Osteocyte (in vitro differentiated cells): ENCODE results near the gene UBE2D1. TPM values are rescaled to one million over a fixed set of nuclear protein-coding genes. Genes with fewer than 3 reads are reported as not detected.

Experiments
- DNase-seq: peaks from one replicate; pipeline ENCODE4 v3.0.0; 2021; ENCODE audit warnings: mixed read lengths; ENCODE audit not compliant: unreplicated experiment; ENCODE audit errors: extremely low spot score
- H3K27ac Mint-ChIP-seq: one replicate; pipeline ENCODE4 v1.8.0; 2021; ENCODE audit warnings: mild to moderate bottlenecking, mixed read lengths; ENCODE audit not compliant: unreplicated experiment
- H3K27me3 Mint-ChIP-seq: one replicate; pipeline ENCODE4 v1.8.0; 2021; ENCODE audit warnings: mixed read lengths; ENCODE audit not compliant: unreplicated experiment
- H3K36me3 Mint-ChIP-seq: one replicate; pipeline ENCODE4 v1.8.0; 2021; ENCODE audit warnings: mixed read lengths; ENCODE audit not compliant: unreplicated experiment
- H3K4me1 Mint-ChIP-seq: one replicate; pipeline ENCODE4 v1.8.0; 2021; ENCODE audit warnings: mixed read lengths; ENCODE audit not compliant: unreplicated experiment
- H3K4me3 Mint-ChIP-seq: one replicate; pipeline ENCODE4 v1.8.0; 2021; ENCODE audit warnings: mild to moderate bottlenecking, moderate library complexity, mixed read lengths; ENCODE audit not compliant: unreplicated experiment
- H3K9me3 Mint-ChIP-seq: one replicate; pipeline ENCODE4 v1.8.0; 2021; ENCODE audit warnings: mixed read lengths; ENCODE audit not compliant: unreplicated experiment
- total RNA-seq: library from RNA; stranded (reverse); gene quantifications from 2 replicates; pipeline ENCODE4 v1.2.1, GENCODE V29; 2021
- TF ChIP-seq, protein P1 (sequence below): fragments of 200-600 bp; sonication (generic); IDR thresholded peaks from 2 replicates; pipeline ENCODE4 v1.5.0; 2021; ENCODE audit warnings: antibody characterized with exemption, mild to moderate bottlenecking, moderate library complexity

Gene UBE2D1
- total RNA-seq, 1 donor from 2014 or later, result 16.4 TPM

DNA sequence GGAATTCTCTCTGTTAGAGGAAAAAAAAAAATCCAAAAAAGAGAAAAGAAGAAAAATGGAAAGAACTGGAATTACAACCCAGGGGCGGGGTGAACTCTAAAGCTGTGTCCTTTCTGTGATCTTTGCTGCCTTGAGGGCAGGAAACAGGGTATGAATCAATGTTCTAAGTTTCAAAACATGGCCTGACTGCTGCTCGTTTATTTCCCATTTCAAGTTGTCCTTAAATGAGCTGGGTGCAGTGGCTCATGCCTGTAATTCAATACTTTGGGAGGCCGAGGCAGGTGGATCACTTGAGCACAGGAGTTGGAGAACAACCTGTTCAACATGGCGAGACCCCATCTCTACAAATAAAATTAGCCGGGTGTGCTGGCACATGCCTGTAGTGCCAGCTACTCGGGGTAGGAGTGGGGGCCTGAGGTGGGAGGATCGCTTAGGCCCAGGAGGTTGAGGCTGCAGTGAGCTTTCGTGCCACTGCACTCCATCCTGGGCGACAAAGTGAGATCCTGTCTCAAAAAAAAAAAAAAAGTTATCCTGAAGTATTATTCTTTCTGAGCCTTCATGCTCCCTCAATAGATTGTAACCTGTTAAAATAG is 25.7 kb downstream of the UBE2D1 start:
- no peaks in the 10 kb centered on the region for H3K9me3 Mint-ChIP-seq
- TF ChIP-seq, protein P1, sequence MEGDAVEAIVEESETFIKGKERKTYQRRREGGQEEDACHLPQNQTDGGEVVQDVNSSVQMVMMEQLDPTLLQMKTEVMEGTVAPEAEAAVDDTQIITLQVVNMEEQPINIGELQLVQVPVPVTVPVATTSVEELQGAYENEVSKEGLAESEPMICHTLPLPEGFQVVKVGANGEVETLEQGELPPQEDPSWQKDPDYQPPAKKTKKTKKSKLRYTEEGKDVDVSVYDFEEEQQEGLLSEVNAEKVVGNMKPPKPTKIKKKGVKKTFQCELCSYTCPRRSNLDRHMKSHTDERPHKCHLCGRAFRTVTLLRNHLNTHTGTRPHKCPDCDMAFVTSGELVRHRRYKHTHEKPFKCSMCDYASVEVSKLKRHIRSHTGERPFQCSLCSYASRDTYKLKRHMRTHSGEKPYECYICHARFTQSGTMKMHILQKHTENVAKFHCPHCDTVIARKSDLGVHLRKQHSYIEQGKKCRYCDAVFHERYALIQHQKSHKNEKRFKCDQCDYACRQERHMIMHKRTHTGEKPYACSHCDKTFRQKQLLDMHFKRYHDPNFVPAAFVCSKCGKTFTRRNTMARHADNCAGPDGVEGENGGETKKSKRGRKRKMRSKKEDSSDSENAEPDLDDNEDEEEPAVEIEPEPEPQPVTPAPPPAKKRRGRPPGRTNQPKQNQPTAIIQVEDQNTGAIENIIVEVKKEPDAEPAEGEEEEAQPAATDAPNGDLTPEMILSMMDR, result no peak
- no peaks in the 10 kb centered on the region for H3K27me3 Mint-ChIP-seq
- no peak overlapping the region for H3K4me3 Mint-ChIP-seq
- no peak overlapping the region for H3K27ac Mint-ChIP-seq
- H3K36me3 Mint-ChIP-seq, result peaks cover 27% of the 10 kb centered on the region
- no peak for DNase-seq
- H3K4me1 Mint-ChIP-seq, result peaks cover 12% of the 10 kb centered on the region

DNA sequence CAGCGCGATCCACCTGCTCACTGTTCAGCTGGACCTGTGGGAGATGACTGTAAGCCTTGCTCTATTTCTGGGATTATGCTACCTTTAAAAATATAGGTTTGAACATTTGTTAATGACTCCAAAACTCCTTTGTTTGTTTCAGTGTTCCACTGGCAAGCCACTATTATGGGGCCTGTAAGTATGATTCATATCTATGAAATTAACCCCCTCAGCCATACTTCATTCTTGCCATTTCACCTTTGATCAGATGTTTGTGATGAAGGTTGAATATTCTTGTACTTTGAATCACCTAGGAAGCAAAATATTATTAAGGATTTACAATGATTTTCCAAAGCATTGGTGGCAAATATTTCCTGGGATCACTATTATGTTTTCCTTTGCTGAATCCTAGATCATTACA is 26.5 kb downstream of the UBE2D1 start:
- Mint-ChIP-seq H3K4me3 (no peak overlapping the region), H3K9me3 (no peaks in the 10 kb centered on the region), H3K4me1 (peaks cover 12% of the 10 kb centered on the region), H3K27ac (no peak overlapping the region), H3K36me3 (peaks cover 29% of the 10 kb centered on the region), H3K27me3 (no peaks in the 10 kb centered on the region)
- no peak for DNase-seq
- TF ChIP-seq, protein P1, result no peak

DNA sequence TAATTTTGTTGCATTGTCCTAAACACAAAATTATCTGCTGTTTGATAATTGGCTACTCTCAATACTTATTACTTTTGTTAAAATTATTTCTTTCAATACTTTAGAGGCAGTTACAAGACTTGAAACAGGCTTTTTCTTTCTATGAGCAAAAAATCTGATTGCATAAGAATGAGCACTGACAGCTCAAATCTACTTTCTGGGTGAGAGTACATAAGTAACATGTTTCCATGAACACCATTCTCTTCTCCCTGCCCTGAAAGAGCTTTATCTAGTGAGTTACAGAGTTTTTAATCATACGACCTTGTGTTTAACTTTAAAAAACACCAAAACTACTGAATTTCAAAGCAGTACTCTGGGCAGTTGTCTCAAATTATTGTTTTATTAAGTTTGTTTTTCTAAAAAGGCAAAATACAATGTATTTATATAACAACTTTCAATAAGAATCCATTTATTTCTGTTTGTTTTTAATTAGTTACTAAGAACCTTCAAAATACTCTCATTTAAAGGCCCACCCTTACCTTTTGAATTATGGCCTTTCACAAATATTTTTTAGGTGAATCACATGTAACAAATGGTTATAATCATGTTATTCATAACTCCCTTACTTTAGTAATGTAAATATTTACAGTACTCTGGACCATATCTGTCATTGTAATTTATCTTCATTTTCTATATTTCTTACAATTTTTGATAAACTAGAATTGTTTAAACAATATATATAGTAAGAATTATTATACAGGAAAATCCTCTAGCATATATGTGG is 27.4 kb downstream of the UBE2D1 start:
- TF ChIP-seq, protein P1, result no peak
- peaks cover 29% of the 10 kb centered on the region for H3K36me3 Mint-ChIP-seq
- H3K9me3 Mint-ChIP-seq, result no peaks in the 10 kb centered on the region
- no peaks in the 10 kb centered on the region for H3K27me3 Mint-ChIP-seq
- no peak overlapping the region for H3K4me3 Mint-ChIP-seq
- DNase-seq, result no peak
- H3K4me1 Mint-ChIP-seq, result peaks cover 12% of the 10 kb centered on the region
- no peak overlapping the region for H3K27ac Mint-ChIP-seq

DNA sequence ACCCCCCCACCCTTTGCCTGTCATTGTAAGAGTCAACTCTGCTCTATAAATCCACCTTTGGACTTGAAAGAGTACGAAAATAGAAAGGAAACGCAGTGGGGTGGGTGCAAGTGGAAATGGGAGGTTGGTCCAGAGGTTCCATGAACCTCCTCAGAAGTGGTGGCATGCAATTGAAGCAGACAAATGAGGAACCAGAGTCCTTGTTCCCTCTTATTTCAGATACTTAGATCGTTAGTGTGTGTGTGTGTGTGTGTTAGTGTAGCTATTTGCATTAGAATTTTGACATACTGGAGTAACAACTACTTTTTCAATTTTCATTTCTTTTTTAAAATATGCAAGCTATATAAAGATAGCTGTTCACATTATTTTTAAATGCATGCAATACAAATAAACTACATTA is 32.3 kb downstream of the UBE2D1 start:
- Mint-ChIP-seq H3K27ac (no peak overlapping the region), H3K4me1 (peaks cover 2% of the 10 kb centered on the region), H3K36me3 (peaks cover 24% of the 10 kb centered on the region), H3K27me3 (no peaks in the 10 kb centered on the region), H3K4me3 (no peak overlapping the region), H3K9me3 (no peaks in the 10 kb centered on the region)
- TF ChIP-seq, protein P1, result no peak
- DNase-seq, result no peak

DNA sequence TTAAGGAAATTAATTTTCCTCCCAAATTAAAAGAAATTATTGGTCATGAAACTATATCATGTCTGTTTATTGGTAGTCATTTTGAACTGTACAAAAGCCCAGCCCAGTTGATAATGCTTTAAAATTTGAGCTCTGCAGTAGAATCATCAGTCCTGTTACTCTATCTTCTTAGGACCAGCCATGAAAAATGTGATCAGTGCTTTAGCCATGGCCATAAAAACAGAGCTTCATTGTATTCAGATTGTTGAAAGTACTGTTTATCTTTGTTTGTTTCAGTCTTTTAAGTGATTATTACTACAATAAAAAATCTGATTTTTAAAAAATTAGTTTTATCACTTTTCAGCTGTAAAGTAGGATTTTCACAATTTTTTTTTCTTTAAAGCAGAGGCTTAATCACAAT is 36.7 kb downstream of the UBE2D1 start:
- Mint-ChIP-seq H3K4me1 (no peaks in the 10 kb centered on the region), H3K4me3 (no peak overlapping the region), H3K9me3 (no peaks in the 10 kb centered on the region), H3K27ac (no peak overlapping the region), H3K27me3 (no peaks in the 10 kb centered on the region), H3K36me3 (peaks cover 4% of the 10 kb centered on the region)
- DNase-seq, result no peak
- TF ChIP-seq, protein P1, result no peak
